CD4-positive, alpha-beta T cell (primary cell): ENCODE results near the gene OTULIN. TPM values are rescaled to one million over a fixed set of nuclear protein-coding genes. Genes with fewer than 3 reads are reported as not detected.
A peak's percentile ranks its signal among the peaks of the same experiment; 100 is the strongest.

ENCODE experiments used
- ATAC-seq: fragments of 200-7000 bp; cut with Tn5 transposase; one replicate; pipeline ENCODE4 v1.10.0; 2022; ENCODE audit warnings: mild to moderate bottlenecking; ENCODE audit not compliant: poor library complexity
- CTCF ChIA-PET: fragments of 350-600 bp; sonication (Branson Sonifier 250); formaldehyde crosslinking; loops from one replicate; lab custom pipeline; 2021; ENCODE audit warnings: antibody characterized with exemption, inconsistent platforms; lab: Charles Lee
- POLR2A ChIA-PET: fragments of 350-600 bp; sonication (Branson Sonifier 250); formaldehyde crosslinking; loops from one replicate; lab custom pipeline; 2021; ENCODE audit warnings: antibody characterized with exemption, inconsistent platforms; lab: Charles Lee
- DNase-seq, 14 experiments: peaks; one replicate each; pipeline ENCODE4 v3.0.0-alpha.2; 2013 to 2020; ENCODE audit warnings: mixed read lengths in 2 of 14
- H3K27ac ChIP-seq, 2 donors: one replicate each; pipeline versions ENCODE4 v1.5.1 to v1.7.0; 2013; ENCODE audit warnings: low read length in 2 of 2, low read depth in 1 of 2, mild to moderate bottlenecking in 1 of 2
- H3K27me3 ChIP-seq, 2 experiments: 1 replicate in 1 of 2; 2 replicates in 1 of 2; pipeline versions ENCODE4 v1.6.1 to v1.7.0; 2013; ENCODE audit warnings: low read length in 2 of 2, control low read depth in 1 of 2, mild to moderate bottlenecking in 1 of 2, moderate library complexity in 1 of 2; ENCODE audit not compliant: insufficient read depth in 2 of 2, control insufficient read depth in 1 of 2
- H3K36me3 ChIP-seq: one replicate; pipeline ENCODE4 v1.6.1; 2013; ENCODE audit warnings: low read length, control low read depth; ENCODE audit not compliant: insufficient read depth
- H3K4me1 ChIP-seq: one replicate; pipeline ENCODE4 v1.6.1; 2013; ENCODE audit warnings: low read length, control low read depth; ENCODE audit not compliant: insufficient read depth
- H3K4me3 ChIP-seq: one replicate; pipeline ENCODE4 v1.5.1; 2013; ENCODE audit warnings: mild to moderate bottlenecking, low read length, moderate library complexity
- H3K9me3 ChIP-seq, 2 experiments: 1 replicate in 1 of 2; 2 replicates in 1 of 2; pipeline versions ENCODE4 v1.6.1 to v1.7.0; 2013; ENCODE audit warnings: low read length in 2 of 2, mild to moderate bottlenecking in 2 of 2, control low read depth in 1 of 2, moderate library complexity in 1 of 2; ENCODE audit not compliant: control insufficient read depth in 1 of 2, insufficient read depth in 1 of 2
- H3K27ac Mint-ChIP-seq: one replicate; pipeline ENCODE4 v1.8.0; 2020; ENCODE audit warnings: mixed read lengths
- H3K27me3 Mint-ChIP-seq: one replicate; pipeline ENCODE4 v1.8.0; 2021; ENCODE audit warnings: mixed read lengths
- H3K36me3 Mint-ChIP-seq: one replicate; pipeline ENCODE4 v1.8.0; 2021; ENCODE audit warnings: low read depth, mixed read lengths
- H3K4me1 Mint-ChIP-seq: one replicate; pipeline ENCODE4 v1.8.0; 2021; ENCODE audit warnings: low read depth, mixed read lengths
- H3K4me3 Mint-ChIP-seq: one replicate; pipeline ENCODE4 v1.8.0; 2020; ENCODE audit warnings: mild to moderate bottlenecking, mixed read lengths
- H3K9me3 Mint-ChIP-seq: one replicate; pipeline ENCODE4 v1.8.0; 2020; ENCODE audit warnings: mixed read lengths
- CTCF ChIP-seq: fragments of 200-600 bp; IDR thresholded peaks from one replicate; pipeline ENCODE4 v1.8.0; 2022; ENCODE audit warnings: antibody characterized with exemption, mild to moderate bottlenecking
- intact Hi-C, 2 experiments: fragments of 100-400 bp; cut with DNase I in 1 of 2; cut with micrococcal nuclease in 1 of 2; formaldehyde crosslinking; loops; one replicate each; pipeline versions ENCODE4 v1.15.1 to v1.9.0; 2023 to 2025; cut with DNase I, micrococcal nuclease
- total RNA-seq, 174 experiments: library from RNA in 2 of 174; stranded (reverse) in 2 of 174; gene quantifications; one replicate each; pipeline ENCODE4 v1.2.3 and lab custom pipeline; 2021 to 2026

The OTULIN gene
- total RNA-seq, 2 experiments from 2014 or later: 69.4 to 77.0 TPM

GRCh38 chr5:14685757-14686156 lies 21.2 kb downstream of the OTULIN start:
- Mint-ChIP-seq H3K9me3 (no peaks in the 10 kb centered on the region), H3K36me3 (peaks cover 92% of the 10 kb centered on the region), H3K4me3 (peak overlapping the region; percentile 49), H3K4me1 (peaks cover 16% of the 10 kb centered on the region), H3K27me3 (no peaks in the 10 kb centered on the region), H3K27ac (peak overlapping the region; percentile 62)
- Histone ChIP-seq H3K4me3 (no peak overlapping the region), H3K4me1 (peaks cover 5% of the 10 kb centered on the region), H3K27ac (no peak overlapping the region), H3K9me3 (peaks cover 0 to 4% of the 10 kb centered on the region in 2 experiments), H3K36me3 (peaks cover 89% of the 10 kb centered on the region), H3K27me3 (no peaks in the 10 kb centered on the region)
- ChIA-PET POLR2A (interaction anchor here (0.6 to 2.4 kb wide), 9 partner anchors 10 to 318 kb away, joined by 3 to 20 read pairs (median 4); no protein-coding TSS in a partner anchor), CTCF (interaction anchor here (0.7 to 2.1 kb wide), 25 partner anchors 8 to 345 kb away, joined by 3 to 28 read pairs (median 5); partner anchors contain the start of gene OTULIN)
- TF ChIP-seq CTCF: peak; percentile 86
- intact Hi-C loops: loop anchor here (1.0 to 5.0 kb wide), 6 partner anchors 21 to 329 kb away; partner anchors contain the start of gene ANKH (in 2 of the 2)
- ATAC-seq (peak; percentile 89), DNase-seq (peak in 9 of 14 experiments; percentile 15 to 75 (median 30))

DNA sequence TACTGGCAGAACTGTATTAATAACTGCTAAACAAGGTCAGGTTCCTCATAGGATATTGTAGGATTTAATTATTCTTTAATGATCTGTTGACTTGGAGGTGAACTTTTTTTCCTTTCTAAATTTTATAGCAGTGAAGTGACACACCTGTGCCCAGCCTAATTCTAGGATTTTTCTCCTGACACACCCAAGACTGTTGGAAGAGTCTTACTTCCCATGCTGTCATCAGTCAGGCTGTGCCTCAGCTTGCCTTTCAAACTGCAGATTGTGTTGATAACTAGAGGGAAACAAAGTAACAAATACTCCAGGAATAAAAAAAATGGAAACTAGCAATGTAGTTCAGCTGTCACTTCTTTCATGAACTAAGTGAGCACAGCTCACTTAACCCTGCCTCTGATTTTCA lies 22.0 kb downstream of the OTULIN start:
- no peaks in the 10 kb centered on the region for H3K27me3 ChIP-seq
- H3K27ac Mint-ChIP-seq: no peak overlapping the region
- CTCF ChIA-PET: interaction anchor here (1.1 to 2.1 kb wide), 9 partner anchors 11 to 271 kb away, joined by 3 to 28 read pairs (median 10); no protein-coding TSS in a partner anchor

More for the DNA sequence above, 22.0 kb downstream of the OTULIN start:
- no peak overlapping the region for H3K27ac ChIP-seq
- H3K4me3 Mint-ChIP-seq: no peak overlapping the region
- H3K4me1 ChIP-seq: peaks cover 5% of the 10 kb centered on the region
- H3K36me3 ChIP-seq: peaks cover 90% of the 10 kb centered on the region
- H3K4me1 Mint-ChIP-seq: peaks cover 16% of the 10 kb centered on the region
- no peaks in the 10 kb centered on the region for H3K9me3 Mint-ChIP-seq
- intact Hi-C loops: loop anchor here (5.0 kb wide), 2 partner anchors 186 to 261 kb away; partner anchors contain the start of gene ANKH (in 2 of the 2)
- DNase-seq: no peak
- H3K27me3 Mint-ChIP-seq: no peaks in the 10 kb centered on the region
- H3K36me3 Mint-ChIP-seq: peaks cover 93% of the 10 kb centered on the region
- H3K4me3 ChIP-seq: no peak overlapping the region
- POLR2A ChIA-PET: interaction anchor here (1.5 to 2.4 kb wide), 2 partner anchors 16 to 21 kb away, joined by 8 to 20 read pairs; no protein-coding TSS in a partner anchor
- peaks cover 0 to 4% of the 10 kb centered on the region in 2 experiments for H3K9me3 ChIP-seq
- no peak for ATAC-seq
- TF ChIP-seq CTCF: no peak
